GM10266 (cell line): ENCODE measurements around the gene TEX38.
"Not testable (repeated sequence)": the region's sequence is repeated elsewhere in the genome, so short reads cannot be mapped to it uniquely, and the experiment has no call there.

ENCODE experiments used
- DNase-seq: peaks from one replicate; pipeline ENCODE4 v3.0.0; 2012; ENCODE audit errors: extremely low spot score
- TF ChIP-seq, protein P1 (sequence below): IDR thresholded peaks from 2 replicates; pipeline ENCODE4 v1.5.1; 2012; ENCODE audit warnings: mild to moderate bottlenecking, low read depth; ENCODE audit not compliant: control insufficient read depth, insufficient read depth; ENCODE audit errors: missing control alignments

TEX38 gene

DNA sequence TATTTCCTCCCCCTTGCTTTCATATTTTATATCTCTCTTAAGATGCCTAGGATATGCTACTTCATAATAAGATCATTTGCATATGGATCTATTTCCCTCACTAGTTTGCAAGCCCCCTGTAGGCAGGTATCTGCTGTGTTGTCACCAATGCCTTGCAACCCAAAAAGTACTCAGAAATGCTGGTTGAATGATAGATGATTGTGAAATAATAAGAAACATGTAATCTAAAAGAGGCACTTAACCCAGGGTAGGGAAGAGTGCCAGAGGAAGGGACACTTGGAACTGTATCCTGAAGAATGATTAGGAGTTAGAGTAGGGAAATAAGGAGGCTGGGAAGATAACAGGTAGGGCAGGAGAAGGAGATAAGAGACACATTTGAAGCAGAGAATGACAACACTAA lies 15.8 kb upstream of the TEX38 start:
- TF ChIP-seq, protein P1, sequence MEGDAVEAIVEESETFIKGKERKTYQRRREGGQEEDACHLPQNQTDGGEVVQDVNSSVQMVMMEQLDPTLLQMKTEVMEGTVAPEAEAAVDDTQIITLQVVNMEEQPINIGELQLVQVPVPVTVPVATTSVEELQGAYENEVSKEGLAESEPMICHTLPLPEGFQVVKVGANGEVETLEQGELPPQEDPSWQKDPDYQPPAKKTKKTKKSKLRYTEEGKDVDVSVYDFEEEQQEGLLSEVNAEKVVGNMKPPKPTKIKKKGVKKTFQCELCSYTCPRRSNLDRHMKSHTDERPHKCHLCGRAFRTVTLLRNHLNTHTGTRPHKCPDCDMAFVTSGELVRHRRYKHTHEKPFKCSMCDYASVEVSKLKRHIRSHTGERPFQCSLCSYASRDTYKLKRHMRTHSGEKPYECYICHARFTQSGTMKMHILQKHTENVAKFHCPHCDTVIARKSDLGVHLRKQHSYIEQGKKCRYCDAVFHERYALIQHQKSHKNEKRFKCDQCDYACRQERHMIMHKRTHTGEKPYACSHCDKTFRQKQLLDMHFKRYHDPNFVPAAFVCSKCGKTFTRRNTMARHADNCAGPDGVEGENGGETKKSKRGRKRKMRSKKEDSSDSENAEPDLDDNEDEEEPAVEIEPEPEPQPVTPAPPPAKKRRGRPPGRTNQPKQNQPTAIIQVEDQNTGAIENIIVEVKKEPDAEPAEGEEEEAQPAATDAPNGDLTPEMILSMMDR: no peak

GRCh38 chr1:46656643-46657042 lies 15.0 kb upstream of the TEX38 start:
- TF ChIP-seq, protein P1: no peak
- no peak for DNase-seq

More for the DNA sequence above, 15.8 kb upstream of the TEX38 start:
- DNase-seq: no peak

DNA sequence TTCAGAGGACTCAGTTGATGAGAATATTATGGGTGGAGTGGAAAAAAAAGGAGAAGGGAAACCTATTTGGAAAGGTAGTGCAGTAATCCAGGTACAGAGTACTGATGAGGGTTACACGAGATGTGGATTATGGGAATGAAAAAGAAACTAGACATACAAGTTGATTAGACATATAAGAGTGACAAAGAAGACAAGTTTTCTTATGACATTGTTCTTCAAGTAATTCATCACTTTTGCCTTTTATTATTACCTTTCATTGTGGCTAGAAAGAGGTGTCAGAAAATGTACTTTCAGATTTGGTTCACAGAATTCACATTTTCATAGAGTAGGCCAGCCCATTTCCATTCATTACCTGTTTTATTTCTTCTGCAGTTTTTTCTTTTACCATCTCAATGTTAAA lies 13.9 kb upstream of the TEX38 start:
- TF ChIP-seq, protein P1: no peak
- DNase-seq: no peak

DNA sequence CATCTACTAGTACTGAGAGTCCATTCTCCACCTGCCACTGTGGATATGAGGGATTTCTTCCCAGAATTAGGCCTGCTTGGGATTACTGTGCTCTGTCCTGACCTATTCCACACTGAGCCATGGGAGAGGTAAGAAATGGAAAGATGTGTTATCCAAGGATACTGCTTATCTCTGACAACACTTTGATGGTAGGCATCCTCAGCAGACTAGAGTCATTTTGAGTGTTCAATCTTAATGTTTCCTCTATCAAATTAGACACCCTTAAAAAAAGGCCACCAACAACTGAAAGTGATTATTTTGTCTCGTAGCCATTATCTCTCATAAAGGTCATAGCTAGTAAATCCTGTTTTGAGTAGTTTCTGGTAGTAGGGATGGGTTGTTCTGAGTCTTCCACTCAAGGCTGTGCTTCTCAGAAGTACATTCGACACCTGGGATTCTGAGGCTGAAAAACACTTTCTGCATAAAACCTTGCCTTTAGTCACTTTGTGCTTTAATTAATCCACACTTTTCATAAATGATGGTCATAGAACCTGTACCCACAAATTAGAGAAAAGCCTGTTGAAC lies 12.3 kb upstream of the TEX38 start:
- TF ChIP-seq, protein P1: no peak
- no peak for DNase-seq

GRCh38 chr1:46660116-46660515 lies 11.5 kb upstream of the TEX38 start:
- DNase-seq: peak; percentile 48

GRCh38 chr1:46662919-46663318 lies 8.7 kb upstream of the TEX38 start:
- not testable (repeated sequence) for DNase-seq

DNA sequence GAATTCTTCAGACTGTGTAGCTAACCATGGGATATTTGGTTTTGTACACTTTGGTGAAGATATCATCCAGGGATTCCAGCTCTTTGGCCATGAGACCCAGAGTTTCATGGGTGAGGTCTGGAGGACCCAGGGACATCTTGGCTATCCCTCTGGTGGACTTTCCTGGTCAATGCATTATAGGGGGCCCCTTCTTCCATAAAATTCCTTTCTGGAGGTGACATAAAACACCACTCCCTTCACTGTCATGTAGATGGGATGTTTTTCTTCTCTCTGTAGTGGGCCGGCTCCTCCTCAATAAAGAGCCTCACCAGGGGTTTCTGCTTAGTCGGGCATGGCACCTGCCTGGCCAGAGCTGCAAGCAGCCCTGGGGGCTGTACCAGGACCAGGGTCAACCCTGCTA lies 5.7 kb upstream of the TEX38 start:
- no peak for DNase-seq
- TF ChIP-seq, protein P1: no peak

- DNase-seq: peak; percentile 84
- TF ChIP-seq, protein P1: peak; percentile 12
Observed at GRCh38 chr1:46667782-46668760, 3.6 kb upstream of the TEX38 start, which contains the start of gene ATPAF1. TSS of gene ATPAF1 (minus strand) at chr1:46668364. CDS start at chr1:46668322, 42 bp downstream.
